Endothelial cell of umbilical vein (primary cell): ENCODE measurements around the gene STAT4. TPM values are rescaled to one million over a fixed set of nuclear protein-coding genes. Genes with fewer than 3 reads are reported as not detected.

Experiments used
- BruUV-seq: library from RNA; stranded (reverse); fragments of 400-500 nt; replicated peaks from 2 replicates; lab custom pipeline; 2021; lab: Mats Ljungman, UMichigan
- CTCF ChIA-PET: fragments of 300-600, 350-600 bp; sonication (Branson Sonifier 250); formaldehyde crosslinking; loops from one replicate; lab custom pipeline; 2021; ENCODE audit warnings: antibody characterized with exemption, inconsistent platforms; lab: Charles Lee
- POLR2A ChIA-PET: fragments of 300-600, 350-600 bp; sonication (Branson Sonifier 250); formaldehyde crosslinking; loops from one replicate; lab custom pipeline; 2021; ENCODE audit warnings: antibody characterized with exemption, inconsistent platforms; lab: Charles Lee
- DNase-seq: peaks from one replicate; pipeline ENCODE4 v3.0.0-alpha.2; 2011; ENCODE audit warnings: low read depth, low spot score
- FAIRE-seq: peaks from 2 replicates; lab custom pipeline; 2011; peaks lifted over from hg19 to GRCh38; lab: Jason Lieb, UNC
- H2AFZ ChIP-seq: 2 replicates; pipeline ENCODE4 v1.6.0; 2012; ENCODE audit warnings: low read depth, low read length, control low read depth, inconsistent platforms
- H3K27ac ChIP-seq: 2 replicates; pipeline ENCODE4 v1.5.1; 2011; ENCODE audit warnings: low read depth, mild to moderate bottlenecking, control low read depth, low read length, moderate library complexity; ENCODE audit not compliant: insufficient read depth
- H3K27me3 ChIP-seq, 2 experiments: 2 replicates each; pipeline versions ENCODE4 v1.6.0 to v1.6.1; 2011; ENCODE audit warnings: low read length in 2 of 2, mixed read lengths in 1 of 2; ENCODE audit not compliant: control insufficient read depth in 2 of 2, insufficient read depth in 2 of 2
- H3K36me3 ChIP-seq, 2 experiments: 2 replicates in 1 of 2; 3 replicates in 1 of 2; pipeline ENCODE4 v1.5.1; 2011; ENCODE audit warnings: low read length in 2 of 2, mild to moderate bottlenecking in 1 of 2, moderate library complexity in 1 of 2; ENCODE audit not compliant: control insufficient read depth in 2 of 2, insufficient read depth in 2 of 2; ENCODE audit errors: extremely low read depth in 1 of 2
- H3K4me1 ChIP-seq: 3 replicates; pipeline ENCODE4 v1.5.1; 2011; ENCODE audit warnings: mild to moderate bottlenecking, low read length; ENCODE audit not compliant: control insufficient read depth, insufficient read depth; ENCODE audit errors: extremely low read depth
- H3K4me2 ChIP-seq: 2 replicates; pipeline ENCODE4 v1.6.1; 2011; ENCODE audit warnings: low read length, control low read depth, mixed read lengths; ENCODE audit not compliant: insufficient read depth
- H3K4me3 ChIP-seq, 3 experiments: fragments of 200-600 bp in 1 of 3; sonication (generic), shearing (Covaris generic) in 1 of 3; replicated peaks in 1 of 3; 2 replicates each; pipeline ENCODE4 v1.5.1; 2011 to 2016; ENCODE audit warnings: control low read depth in 3 of 3, low read length in 3 of 3, mild to moderate bottlenecking in 2 of 3, inconsistent platforms in 1 of 3, low read depth in 1 of 3, moderate library complexity in 1 of 3; ENCODE audit not compliant: insufficient read depth in 1 of 3
- H3K79me2 ChIP-seq: 2 replicates; pipeline ENCODE4 v1.6.0; 2012; ENCODE audit warnings: low read length, inconsistent platforms; ENCODE audit not compliant: control insufficient read depth, insufficient read depth
- H3K9ac ChIP-seq: replicated peaks from 2 replicates; pipeline ENCODE3; 2011; ENCODE audit warnings: low read length, control low read depth; ENCODE audit not compliant: insufficient read depth; ENCODE audit errors: extremely low read depth
- H3K9me1 ChIP-seq: replicated peaks from 3 replicates; pipeline ENCODE4 v1.6.0; 2011; ENCODE audit warnings: mild to moderate bottlenecking, low read length; ENCODE audit not compliant: control insufficient read depth, insufficient read depth; ENCODE audit errors: extremely low read depth
- H3K9me3 ChIP-seq: replicated peaks from 2 replicates; pipeline ENCODE4 v1.5.1; 2012; ENCODE audit warnings: low read length, inconsistent platforms; ENCODE audit not compliant: control insufficient read depth, insufficient read depth
- H4K20me1 ChIP-seq: replicated peaks from 2 replicates; pipeline ENCODE3; 2011; ENCODE audit warnings: mild to moderate bottlenecking, low read length; ENCODE audit not compliant: control insufficient read depth, insufficient read depth; ENCODE audit errors: extremely low read depth
- EZH2 ChIP-seq: IDR thresholded peaks from 2 replicates; pipeline ENCODE4 v1.6.1; 2012; ENCODE audit warnings: borderline replicate concordance, low read depth, mild to moderate bottlenecking, moderate library complexity, low read length, inconsistent platforms; ENCODE audit not compliant: severe bottlenecking
- FOS ChIP-seq: IDR thresholded peaks from 2 replicates; pipeline ENCODE4 v1.6.1; 2011; ENCODE audit warnings: mild to moderate bottlenecking, low read length, moderate library complexity, borderline replicate concordance; ENCODE audit not compliant: insufficient read depth
- GATA2 ChIP-seq: IDR thresholded peaks from 2 replicates; pipeline ENCODE4 v1.7.0; 2011; ENCODE audit warnings: low read depth, mild to moderate bottlenecking, moderate library complexity, mixed read lengths, low read length; ENCODE audit not compliant: insufficient read length, insufficient read depth
- JUN ChIP-seq: IDR thresholded peaks from 2 replicates; pipeline ENCODE4 v1.6.1; 2011; ENCODE audit warnings: borderline replicate concordance, low read depth; ENCODE audit not compliant: insufficient read length, insufficient read depth
- MYC ChIP-seq: IDR thresholded peaks from one replicate; pipeline ENCODE4 v1.6.1; 2011; ENCODE audit warnings: mild to moderate bottlenecking, low read depth, low read length
- POLR2A ChIP-seq: IDR thresholded peaks from 2 replicates; pipeline ENCODE4 v1.6.1; 2012; ENCODE audit warnings: low read depth, mild to moderate bottlenecking, control low read depth, low read length
- POLR2AphosphoS5 ChIP-seq: IDR thresholded peaks from 2 replicates; pipeline ENCODE4 v1.6.1; 2012; ENCODE audit warnings: low read depth, mild to moderate bottlenecking, control low read depth, low read length, moderate library complexity; ENCODE audit not compliant: insufficient read depth
- dilution Hi-C: fragments of 300-500 bp; cut with MboI; formaldehyde crosslinking; loops from one replicate; pipeline ENCODE4 v1.15.0; 2019; ENCODE audit warnings: low sequenced_read_pairs; ENCODE audit not compliant: extremely low pct_ligation_motif_present
- intact Hi-C: fragments of 100-400 bp; cut with micrococcal nuclease; formaldehyde crosslinking; loops from one replicate; pipeline ENCODE4 v1.10.0; 2022
- polyA plus RNA-seq, 4 experiments: library from polyadenylated mRNA; depleted of rRNA in 3 of 4; stranded (reverse) in 3 of 4; unstranded in 1 of 4; fragments of >200 nt; gene quantifications; 2 replicates each; pipeline versions ENCODE4 v1.2.1 to v1.2.3, GENCODE V29; 2011 to 2012; ENCODE audit warnings: missing spikeins in 1 of 4
- total RNA-seq: library from RNA; stranded (reverse); gene quantifications from 2 replicates; pipeline ENCODE4 v1.2.3, GENCODE V29; 2021
- TF ChIP-seq, protein P1 (sequence below), 2 donors: IDR thresholded peaks; 1 replicate in 1 of 2; 2 replicates in 1 of 2; pipeline ENCODE4 v1.5.1; 2011; ENCODE audit warnings: low read length in 2 of 2, mild to moderate bottlenecking in 2 of 2, moderate library complexity in 2 of 2, control low read depth in 1 of 2, inconsistent platforms in 1 of 2, low read depth in 1 of 2; ENCODE audit not compliant: insufficient read depth in 1 of 2; ENCODE audit errors: extremely low read depth in 1 of 2
- TF ChIP-seq, protein P2 (sequence below): IDR thresholded peaks from 2 replicates; pipeline ENCODE4 v1.6.1; 2011; ENCODE audit not compliant: insufficient read depth, insufficient read length

The STAT4 gene
- total and polyA plus RNA-seq, 2 donors (not counting 3 experiments of a cell fraction or from before 2014, with no cell fraction given): 0.46 to 1.2 TPM

DNA sequence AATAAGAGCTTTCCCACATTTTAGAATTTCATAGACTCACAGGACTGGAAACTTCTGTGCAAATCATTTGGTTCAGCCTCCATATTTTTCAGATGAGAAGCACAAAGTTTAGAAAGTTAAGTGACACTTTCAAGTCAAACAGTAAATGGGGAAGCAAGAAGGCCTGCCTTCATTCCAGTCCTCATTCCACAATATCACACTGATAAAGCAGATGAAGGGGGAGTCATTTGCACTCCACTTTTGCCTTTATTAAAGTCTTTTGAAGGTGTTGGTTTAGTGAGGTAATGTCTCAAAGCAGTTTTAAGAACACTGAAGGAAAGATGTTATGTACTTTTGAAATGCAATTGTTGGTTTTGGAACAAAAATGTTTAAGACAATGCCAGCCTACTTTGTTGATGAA, 32.7 kb upstream of the STAT4 start:
- dilution Hi-C loops (no loop called here), intact Hi-C loops (no loop called here)
- Histone ChIP-seq H4K20me1 (no peaks in the 10 kb centered on the region), H3K4me2 (no peak overlapping the region), H3K9me3 (no peaks in the 10 kb centered on the region), H2AFZ (no peak overlapping the region), H3K9me1 (no peaks in the 10 kb centered on the region), H3K4me1 (no peaks in the 10 kb centered on the region), H3K36me3 (no peaks in the 10 kb centered on the region), H3K27ac (no peak overlapping the region), H3K9ac (no peak overlapping the region), H3K4me3 (no peak overlapping the region), H3K79me2 (no peaks in the 10 kb centered on the region), H3K27me3 (peaks cover 2 to 7% of the 10 kb centered on the region in 2 experiments)
- TF ChIP-seq FOS (no peak), POLR2A (no peak), POLR2AphosphoS5 (no peak)
- no TSS peak for BruUV-seq
- ChIA-PET CTCF (interaction anchor here (1.1 to 2.0 kb wide), 3 partner anchors 25 to 34 kb away, joined by 3 to 5 read pairs (median 3); no protein-coding TSS in a partner anchor), POLR2A (no interaction called here)
- DNase-seq: no peak
- no peak for FAIRE-seq

DNA sequence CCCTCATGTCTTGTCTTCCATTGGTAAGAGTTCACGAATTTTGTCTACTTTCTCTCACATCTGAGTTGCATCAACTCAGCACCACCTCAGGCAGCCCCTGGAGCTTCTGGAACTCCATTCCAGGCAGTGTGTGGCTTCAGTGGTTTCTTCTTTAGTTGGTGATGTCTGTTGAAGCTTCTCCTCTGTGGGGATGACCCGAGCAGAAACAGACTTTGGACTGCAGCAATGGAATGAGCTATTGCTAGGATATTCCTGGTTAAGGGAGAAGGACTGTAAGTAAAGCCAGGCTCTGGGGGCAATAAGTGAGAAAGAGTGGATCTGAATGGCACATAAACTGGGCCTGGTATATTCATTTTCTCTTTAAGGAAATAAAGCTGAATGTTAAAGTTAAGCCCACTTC, 32.3 kb upstream of the STAT4 start:
- H4K20me1 ChIP-seq: no peaks in the 10 kb centered on the region
- POLR2A ChIA-PET: no interaction called here

More for the DNA sequence above, 32.3 kb upstream of the STAT4 start:
- dilution Hi-C loops: no loop called here
- peaks cover 2 to 7% of the 10 kb centered on the region in 2 experiments for H3K27me3 ChIP-seq
- no peak overlapping the region for H3K27ac ChIP-seq
- H2AFZ ChIP-seq: no peak overlapping the region
- TF ChIP-seq POLR2A (no peak), POLR2AphosphoS5 (no peak), FOS (no peak), GATA2 (no peak), EZH2 (no peak), JUN (no peak), MYC (no peak)
- TF ChIP-seq, protein P1, sequence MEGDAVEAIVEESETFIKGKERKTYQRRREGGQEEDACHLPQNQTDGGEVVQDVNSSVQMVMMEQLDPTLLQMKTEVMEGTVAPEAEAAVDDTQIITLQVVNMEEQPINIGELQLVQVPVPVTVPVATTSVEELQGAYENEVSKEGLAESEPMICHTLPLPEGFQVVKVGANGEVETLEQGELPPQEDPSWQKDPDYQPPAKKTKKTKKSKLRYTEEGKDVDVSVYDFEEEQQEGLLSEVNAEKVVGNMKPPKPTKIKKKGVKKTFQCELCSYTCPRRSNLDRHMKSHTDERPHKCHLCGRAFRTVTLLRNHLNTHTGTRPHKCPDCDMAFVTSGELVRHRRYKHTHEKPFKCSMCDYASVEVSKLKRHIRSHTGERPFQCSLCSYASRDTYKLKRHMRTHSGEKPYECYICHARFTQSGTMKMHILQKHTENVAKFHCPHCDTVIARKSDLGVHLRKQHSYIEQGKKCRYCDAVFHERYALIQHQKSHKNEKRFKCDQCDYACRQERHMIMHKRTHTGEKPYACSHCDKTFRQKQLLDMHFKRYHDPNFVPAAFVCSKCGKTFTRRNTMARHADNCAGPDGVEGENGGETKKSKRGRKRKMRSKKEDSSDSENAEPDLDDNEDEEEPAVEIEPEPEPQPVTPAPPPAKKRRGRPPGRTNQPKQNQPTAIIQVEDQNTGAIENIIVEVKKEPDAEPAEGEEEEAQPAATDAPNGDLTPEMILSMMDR (IDR thresholded peaks at IDR 0.05; ENCODE audit: extremely low read depth in 1 of 2, insufficient read depth in 1 of 2, low read depth in 1 of 2, low read length in 2 of 2): no peak
- TF ChIP-seq, protein P2, sequence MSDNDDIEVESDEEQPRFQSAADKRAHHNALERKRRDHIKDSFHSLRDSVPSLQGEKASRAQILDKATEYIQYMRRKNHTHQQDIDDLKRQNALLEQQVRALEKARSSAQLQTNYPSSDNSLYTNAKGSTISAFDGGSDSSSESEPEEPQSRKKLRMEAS: no peak
- intact Hi-C loops: no loop called here
- H3K4me2 ChIP-seq: no peak overlapping the region
- no TSS peak for BruUV-seq
- FAIRE-seq: no peak
- no peak for DNase-seq
- no peaks in the 10 kb centered on the region for H3K79me2 ChIP-seq
- H3K36me3 ChIP-seq: no peaks in the 10 kb centered on the region
- CTCF ChIA-PET: interaction anchor here (0.6 to 2.0 kb wide), 4 partner anchors 24 to 327 kb away, joined by 3 to 5 read pairs (median 3); no protein-coding TSS in a partner anchor
- H3K9ac ChIP-seq: no peak overlapping the region
- H3K9me1 ChIP-seq: no peaks in the 10 kb centered on the region
- H3K4me1 ChIP-seq: no peaks in the 10 kb centered on the region
- H3K9me3 ChIP-seq: no peaks in the 10 kb centered on the region
- H3K4me3 ChIP-seq: no peak overlapping the region
